GM23338 (cell line): Measurements from ENCODE around the gene PCNX1. TPM values are rescaled to one million over a fixed set of nuclear protein-coding genes. Genes with fewer than 3 reads are reported as not detected.

Source experiments
- ATAC-seq: fragments of 200-7000 bp; cut with Tn5 transposase; 3 replicates; pipeline ENCODE4 v1.9.1; 2020
- DNase-seq: peaks from one replicate; pipeline ENCODE4 v3.0.0-alpha.2; 2015; ENCODE audit warnings: low spot score
- H2AFZ ChIP-seq: fragments of 200-600 bp; sonication (generic); 2 replicates; pipeline ENCODE4 v1.8.0; 2016; ENCODE audit warnings: antibody characterized with exemption, mild to moderate bottlenecking, moderate library complexity
- H3F3A ChIP-seq: fragments of 200-600 bp; sonication (generic); replicated peaks from 2 replicates; pipeline ENCODE4 v1.8.0; 2017; ENCODE audit warnings: antibody characterized with exemption, mixed run types, low read depth
- H3K27ac ChIP-seq: fragments of 200-600 bp; sonication (generic); 2 replicates; pipeline ENCODE4 v1.6.1; 2016; ENCODE audit warnings: low read depth
- H3K27me3 ChIP-seq: fragments of 200-600 bp; sonication (generic); 2 replicates; pipeline ENCODE4 v1.8.0; 2016; ENCODE audit warnings: mild to moderate bottlenecking, mixed run types, moderate library complexity; ENCODE audit not compliant: insufficient read depth
- H3K36me3 ChIP-seq: fragments of 200-600 bp; sonication (generic); 2 replicates; pipeline ENCODE4 v1.8.0; 2016; ENCODE audit warnings: mild to moderate bottlenecking; ENCODE audit not compliant: insufficient read depth
- H3K4me1 ChIP-seq: fragments of 200-600 bp; sonication (generic); 2 replicates; pipeline ENCODE4 v1.8.0; 2016; ENCODE audit warnings: mild to moderate bottlenecking, moderate library complexity; ENCODE audit not compliant: insufficient read depth
- H3K4me2 ChIP-seq: fragments of 200-600 bp; sonication (generic); 2 replicates; pipeline ENCODE4 v1.7.1; 2017; ENCODE audit warnings: mixed run types
- H3K4me3 ChIP-seq: fragments of 200-600 bp; sonication (generic); 2 replicates; pipeline ENCODE4 v1.6.1; 2016; ENCODE audit warnings: mixed run types
- H3K79me2 ChIP-seq: fragments of 200-600 bp; sonication (generic); replicated peaks from 2 replicates; pipeline ENCODE4 v1.8.0; 2017; ENCODE audit warnings: mild to moderate bottlenecking; ENCODE audit not compliant: insufficient read depth
- H3K9me2 ChIP-seq: fragments of 200-600 bp; sonication (generic); 2 replicates; pipeline ENCODE4 v1.8.0; 2017; ENCODE audit not compliant: insufficient read depth
- H4K20me1 ChIP-seq: fragments of 200-600 bp; sonication (generic); replicated peaks from 2 replicates; pipeline ENCODE4 v1.8.0; 2017; ENCODE audit warnings: mild to moderate bottlenecking; ENCODE audit not compliant: insufficient read depth
- H3K27ac Mint-ChIP-seq: 2 replicates; pipeline ENCODE4 v1.8.0; 2020; ENCODE audit warnings: inconsistent platforms, mild to moderate bottlenecking, moderate library complexity, mixed read lengths
- H3K27me3 Mint-ChIP-seq: 3 replicates; pipeline ENCODE4 v1.8.0; 2022; ENCODE audit warnings: low read depth, mild to moderate bottlenecking, moderate library complexity, mixed read lengths, inconsistent platforms; ENCODE audit not compliant: insufficient read depth, poor library complexity
- H3K36me3 Mint-ChIP-seq: 3 replicates; pipeline ENCODE4 v1.8.0; 2021; ENCODE audit warnings: low read depth, mild to moderate bottlenecking, inconsistent platforms, moderate library complexity, mixed read lengths
- H3K4me1 Mint-ChIP-seq: 3 replicates; pipeline ENCODE4 v1.8.0; 2020; ENCODE audit warnings: mild to moderate bottlenecking, inconsistent platforms, mixed read lengths
- H3K4me3 Mint-ChIP-seq: 3 replicates; pipeline ENCODE4 v1.8.0; 2021; ENCODE audit warnings: moderate library complexity, mild to moderate bottlenecking, inconsistent platforms, mixed read lengths
- H3K9me3 Mint-ChIP-seq: 3 replicates; pipeline ENCODE4 v1.8.0; 2020; ENCODE audit warnings: moderate library complexity, mild to moderate bottlenecking, inconsistent platforms, mixed read lengths
- CREB1 ChIP-seq: fragments of 250-450 bp; sonication (Bioruptor Pico); IDR thresholded peaks from 2 replicates; pipeline ENCODE4 v1.5.0; 2020; ENCODE audit warnings: low read depth, mild to moderate bottlenecking, moderate library complexity
- EZH2phosphoT487 ChIP-seq: fragments of 200-600 bp; sonication (generic); IDR thresholded peaks from one replicate; pipeline ENCODE4 v1.8.1; 2018; ENCODE audit warnings: antibody characterized with exemption; ENCODE audit not compliant: unreplicated experiment
- STAT1 ChIP-seq: IDR thresholded peaks from one replicate; pipeline ENCODE4 v1.6.1; 2016; ENCODE audit warnings: antibody characterized with exemption; ENCODE audit not compliant: unreplicated experiment
- ZNF331 ChIP-seq: fragments of 250-450 bp; sonication (Bioruptor Pico); IDR thresholded peaks from 2 replicates; pipeline ENCODE4 v1.5.0; 2020; ENCODE audit warnings: low read depth, mild to moderate bottlenecking, moderate library complexity
- polyA plus RNA-seq: library from polyadenylated mRNA; unstranded; fragments of >200 nt; fragmentation: Nextera tagmentation; extraction: Ambion mirVana; gene quantifications from 2 replicates; pipeline ENCODE4 v1.2.1, GENCODE V29; 2016
- total RNA-seq: library from RNA; depleted of rRNA; stranded (reverse); fragments of >200 nt; shearing (Covaris generic); gene quantifications from 2 replicates; pipeline ENCODE4 v1.2.3, GENCODE V29; 2014
- TF ChIP-seq, protein P1 (sequence below), 2 experiments: fragments of 200-600 bp in 1 of 2; sonication (generic) in 1 of 2; conservative IDR thresholded peaks; 2 replicates each; pipeline versions ENCODE4 v1.5.1 to v1.6.1; 2016 to 2017; ENCODE audit warnings: antibody characterized with exemption in 2 of 2, low read depth in 2 of 2, mild to moderate bottlenecking in 2 of 2, moderate library complexity in 1 of 2
- TF ChIP-seq, protein P2 (sequence below): fragments of 250-450 bp; sonication (Bioruptor Pico); IDR thresholded peaks from 2 replicates; pipeline ENCODE4 v1.5.0; 2020; ENCODE audit warnings: mild to moderate bottlenecking, moderate library complexity
- TF ChIP-seq, protein P3 (sequence below): IDR thresholded peaks from 2 replicates; pipeline ENCODE4 v1.6.1; 2016; ENCODE audit warnings: antibody characterized with exemption

The PCNX1 gene
- total and polyA plus RNA-seq, 2 experiments from 2014 or later: 19.4 to 53.1 TPM

DNA sequence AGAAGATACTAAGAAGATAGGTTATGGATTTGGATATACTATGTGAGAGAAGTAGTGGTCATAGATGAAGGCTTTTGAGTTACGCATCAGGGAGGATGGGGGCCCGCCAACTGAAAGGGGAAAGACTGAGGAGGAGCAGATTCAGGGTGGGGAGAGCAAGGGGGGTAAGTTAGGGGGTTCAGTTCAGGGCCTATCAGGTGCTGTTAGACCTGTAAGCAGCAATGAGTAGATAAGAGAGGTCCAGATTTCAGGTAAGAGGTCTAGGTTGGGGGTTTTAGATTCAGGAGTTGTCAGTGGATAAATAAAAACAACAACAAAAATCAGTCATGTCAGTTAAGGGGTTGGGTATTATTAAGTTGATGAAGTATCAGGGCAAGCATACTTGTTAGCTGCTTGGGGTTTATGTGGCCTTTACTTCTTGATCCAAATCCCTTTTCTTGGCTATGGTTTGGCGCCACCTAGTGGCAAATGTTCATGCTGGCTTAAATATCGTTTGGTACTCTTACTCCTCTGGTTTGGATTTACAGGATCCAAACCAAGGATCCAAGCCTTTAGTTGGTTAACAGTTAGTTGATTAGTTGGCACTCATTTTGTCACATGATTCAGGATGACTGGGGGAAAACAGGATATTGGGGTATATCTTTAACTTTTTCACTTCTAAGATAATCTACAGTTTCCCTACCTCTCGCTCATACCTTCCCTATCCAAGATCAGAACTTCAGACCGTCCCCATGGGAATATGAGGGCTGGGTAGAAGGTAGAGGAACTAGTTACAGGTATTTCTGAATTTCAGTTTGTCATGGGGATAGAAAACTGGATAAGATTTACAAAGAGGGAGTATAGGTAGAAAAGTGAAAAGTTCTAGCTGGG is 65.1 kb downstream of the PCNX1 start:
- Mint-ChIP-seq H3K27me3 (peaks cover 4% of the 10 kb centered on the region), H3K4me3 (no peak overlapping the region), H3K4me1 (peaks cover 6% of the 10 kb centered on the region; the same call in 2 of the 3 replicates), H3K36me3 (peaks cover 13% of the 10 kb centered on the region), H3K9me3 (no peaks in the 10 kb centered on the region), H3K27ac (no peak overlapping the region)
- DNase-seq (peak; percentile 95), ATAC-seq (peak; percentile 95)
- Histone ChIP-seq H3K9me2 (no peaks in the 10 kb centered on the region), H3K4me1 (no peaks in the 10 kb centered on the region), H3F3A (no peaks in the 10 kb centered on the region), H3K4me2 (no peak overlapping the region), H2AFZ (no peak overlapping the region), H3K79me2 (peaks cover 4% of the 10 kb centered on the region; the same call in 1 of the 2 replicates), H3K36me3 (peaks cover 13% of the 10 kb centered on the region; the same call in 1 of the 2 replicates), H4K20me1 (no peaks in the 10 kb centered on the region; the same call in 1 of the 2 replicates), H3K27me3 (no peaks in the 10 kb centered on the region), H3K27ac (no peak overlapping the region), H3K4me3 (no peak overlapping the region)
- TF ChIP-seq ZNF331 (CRISPR knock-in tag): no peak
- TF ChIP-seq, protein P1, sequence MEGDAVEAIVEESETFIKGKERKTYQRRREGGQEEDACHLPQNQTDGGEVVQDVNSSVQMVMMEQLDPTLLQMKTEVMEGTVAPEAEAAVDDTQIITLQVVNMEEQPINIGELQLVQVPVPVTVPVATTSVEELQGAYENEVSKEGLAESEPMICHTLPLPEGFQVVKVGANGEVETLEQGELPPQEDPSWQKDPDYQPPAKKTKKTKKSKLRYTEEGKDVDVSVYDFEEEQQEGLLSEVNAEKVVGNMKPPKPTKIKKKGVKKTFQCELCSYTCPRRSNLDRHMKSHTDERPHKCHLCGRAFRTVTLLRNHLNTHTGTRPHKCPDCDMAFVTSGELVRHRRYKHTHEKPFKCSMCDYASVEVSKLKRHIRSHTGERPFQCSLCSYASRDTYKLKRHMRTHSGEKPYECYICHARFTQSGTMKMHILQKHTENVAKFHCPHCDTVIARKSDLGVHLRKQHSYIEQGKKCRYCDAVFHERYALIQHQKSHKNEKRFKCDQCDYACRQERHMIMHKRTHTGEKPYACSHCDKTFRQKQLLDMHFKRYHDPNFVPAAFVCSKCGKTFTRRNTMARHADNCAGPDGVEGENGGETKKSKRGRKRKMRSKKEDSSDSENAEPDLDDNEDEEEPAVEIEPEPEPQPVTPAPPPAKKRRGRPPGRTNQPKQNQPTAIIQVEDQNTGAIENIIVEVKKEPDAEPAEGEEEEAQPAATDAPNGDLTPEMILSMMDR (conservative IDR thresholded peaks at IDR 0.05; ENCODE audit: low read depth in 2 of 2): peak; percentile 93 to 95

DNA sequence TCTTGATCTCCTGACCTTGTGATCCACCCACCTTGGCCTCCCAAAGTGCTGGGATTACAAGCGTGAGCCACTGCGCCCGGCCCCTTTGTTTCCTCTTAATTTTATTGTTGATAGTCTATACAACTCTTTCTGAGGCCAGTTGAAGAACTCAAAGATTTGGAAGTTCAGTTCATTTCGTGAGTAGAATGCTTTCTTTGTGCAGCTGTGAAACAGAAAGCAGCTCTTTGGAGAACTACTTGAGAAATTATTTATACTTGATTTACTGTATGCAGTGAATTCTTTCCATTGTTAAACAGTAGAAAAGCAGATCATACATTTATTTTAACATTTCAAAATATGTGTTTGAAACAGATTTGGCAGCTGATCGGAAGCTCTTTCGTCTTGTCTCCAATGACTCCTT is 69.3 kb downstream of the PCNX1 start:
- Histone ChIP-seq H3K4me2 (no peak overlapping the region), H3K36me3 (peaks cover 14% of the 10 kb centered on the region; the same call in 1 of the 2 replicates), H3K27me3 (no peaks in the 10 kb centered on the region), H4K20me1 (peaks cover 3% of the 10 kb centered on the region; the same call in 1 of the 2 replicates), H2AFZ (no peak overlapping the region), H3F3A (no peaks in the 10 kb centered on the region), H3K79me2 (peaks cover 35% of the 10 kb centered on the region), H3K4me1 (no peaks in the 10 kb centered on the region), H3K9me2 (no peaks in the 10 kb centered on the region), H3K27ac (no peak overlapping the region), H3K4me3 (no peak overlapping the region)
- Mint-ChIP-seq H3K27ac (no peak overlapping the region), H3K4me3 (no peak overlapping the region), H3K36me3 (peaks cover 22% of the 10 kb centered on the region), H3K9me3 (no peaks in the 10 kb centered on the region), H3K4me1 (peaks cover 9% of the 10 kb centered on the region; the same call in 2 of the 3 replicates), H3K27me3 (peaks cover 2% of the 10 kb centered on the region)
- DNase-seq: no peak
- no peak for ATAC-seq
- TF ChIP-seq, protein P2, sequence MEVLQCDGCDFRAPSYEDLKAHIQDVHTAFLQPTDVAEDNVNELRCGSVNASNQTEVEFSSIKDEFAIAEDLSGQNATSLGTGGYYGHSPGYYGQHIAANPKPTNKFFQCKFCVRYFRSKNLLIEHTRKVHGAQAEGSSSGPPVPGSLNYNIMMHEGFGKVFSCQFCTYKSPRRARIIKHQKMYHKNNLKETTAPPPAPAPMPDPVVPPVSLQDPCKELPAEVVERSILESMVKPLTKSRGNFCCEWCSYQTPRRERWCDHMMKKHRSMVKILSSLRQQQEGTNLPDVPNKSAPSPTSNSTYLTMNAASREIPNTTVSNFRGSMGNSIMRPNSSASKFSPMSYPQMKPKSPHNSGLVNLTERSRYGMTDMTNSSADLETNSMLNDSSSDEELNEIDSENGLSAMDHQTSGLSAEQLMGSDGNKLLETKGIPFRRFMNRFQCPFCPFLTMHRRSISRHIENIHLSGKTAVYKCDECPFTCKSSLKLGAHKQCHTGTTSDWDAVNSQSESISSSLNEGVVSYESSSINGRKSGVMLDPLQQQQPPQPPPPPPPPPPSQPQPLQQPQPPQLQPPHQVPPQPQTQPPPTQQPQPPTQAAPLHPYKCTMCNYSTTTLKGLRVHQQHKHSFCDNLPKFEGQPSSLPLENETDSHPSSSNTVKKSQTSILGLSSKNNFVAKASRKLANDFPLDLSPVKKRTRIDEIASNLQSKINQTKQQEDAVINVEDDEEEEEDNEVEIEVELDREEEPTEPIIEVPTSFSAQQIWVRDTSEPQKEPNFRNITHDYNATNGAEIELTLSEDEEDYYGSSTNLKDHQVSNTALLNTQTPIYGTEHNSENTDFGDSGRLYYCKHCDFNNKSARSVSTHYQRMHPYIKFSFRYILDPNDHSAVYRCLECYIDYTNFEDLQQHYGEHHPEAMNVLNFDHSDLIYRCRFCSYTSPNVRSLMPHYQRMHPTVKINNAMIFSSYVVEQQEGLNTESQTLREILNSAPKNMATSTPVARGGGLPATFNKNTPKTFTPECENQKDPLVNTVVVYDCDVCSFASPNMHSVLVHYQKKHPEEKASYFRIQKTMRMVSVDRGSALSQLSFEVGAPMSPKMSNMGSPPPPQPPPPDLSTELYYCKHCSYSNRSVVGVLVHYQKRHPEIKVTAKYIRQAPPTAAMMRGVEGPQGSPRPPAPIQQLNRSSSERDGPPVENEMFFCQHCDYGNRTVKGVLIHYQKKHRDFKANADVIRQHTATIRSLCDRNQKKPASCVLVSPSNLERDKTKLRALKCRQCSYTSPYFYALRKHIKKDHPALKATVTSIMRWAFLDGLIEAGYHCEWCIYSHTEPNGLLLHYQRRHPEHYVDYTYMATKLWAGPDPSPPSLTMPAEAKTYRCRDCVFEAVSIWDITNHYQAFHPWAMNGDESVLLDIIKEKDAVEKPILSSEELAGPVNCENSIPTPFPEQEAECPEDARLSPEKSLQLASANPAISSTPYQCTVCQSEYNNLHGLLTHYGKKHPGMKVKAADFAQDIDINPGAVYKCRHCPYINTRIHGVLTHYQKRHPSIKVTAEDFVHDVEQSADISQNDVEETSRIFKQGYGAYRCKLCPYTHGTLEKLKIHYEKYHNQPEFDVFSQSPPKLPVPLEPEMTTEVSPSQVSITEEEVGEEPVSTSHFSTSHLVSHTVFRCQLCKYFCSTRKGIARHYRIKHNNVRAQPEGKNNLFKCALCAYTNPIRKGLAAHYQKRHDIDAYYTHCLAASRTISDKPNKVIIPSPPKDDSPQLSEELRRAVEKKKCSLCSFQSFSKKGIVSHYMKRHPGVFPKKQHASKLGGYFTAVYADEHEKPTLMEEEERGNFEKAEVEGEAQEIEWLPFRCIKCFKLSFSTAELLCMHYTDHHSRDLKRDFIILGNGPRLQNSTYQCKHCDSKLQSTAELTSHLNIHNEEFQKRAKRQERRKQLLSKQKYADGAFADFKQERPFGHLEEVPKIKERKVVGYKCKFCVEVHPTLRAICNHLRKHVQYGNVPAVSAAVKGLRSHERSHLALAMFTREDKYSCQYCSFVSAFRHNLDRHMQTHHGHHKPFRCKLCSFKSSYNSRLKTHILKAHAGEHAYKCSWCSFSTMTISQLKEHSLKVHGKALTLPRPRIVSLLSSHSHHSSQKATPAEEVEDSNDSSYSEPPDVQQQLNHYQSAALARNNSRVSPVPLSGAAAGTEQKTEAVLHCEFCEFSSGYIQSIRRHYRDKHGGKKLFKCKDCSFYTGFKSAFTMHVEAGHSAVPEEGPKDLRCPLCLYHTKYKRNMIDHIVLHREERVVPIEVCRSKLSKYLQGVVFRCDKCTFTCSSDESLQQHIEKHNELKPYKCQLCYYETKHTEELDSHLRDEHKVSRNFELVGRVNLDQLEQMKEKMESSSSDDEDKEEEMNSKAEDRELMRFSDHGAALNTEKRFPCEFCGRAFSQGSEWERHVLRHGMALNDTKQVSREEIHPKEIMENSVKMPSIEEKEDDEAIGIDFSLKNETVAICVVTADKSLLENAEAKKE: no peak
- TF ChIP-seq, protein P3, sequence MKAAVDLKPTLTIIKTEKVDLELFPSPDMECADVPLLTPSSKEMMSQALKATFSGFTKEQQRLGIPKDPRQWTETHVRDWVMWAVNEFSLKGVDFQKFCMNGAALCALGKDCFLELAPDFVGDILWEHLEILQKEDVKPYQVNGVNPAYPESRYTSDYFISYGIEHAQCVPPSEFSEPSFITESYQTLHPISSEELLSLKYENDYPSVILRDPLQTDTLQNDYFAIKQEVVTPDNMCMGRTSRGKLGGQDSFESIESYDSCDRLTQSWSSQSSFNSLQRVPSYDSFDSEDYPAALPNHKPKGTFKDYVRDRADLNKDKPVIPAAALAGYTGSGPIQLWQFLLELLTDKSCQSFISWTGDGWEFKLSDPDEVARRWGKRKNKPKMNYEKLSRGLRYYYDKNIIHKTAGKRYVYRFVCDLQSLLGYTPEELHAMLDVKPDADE: no peak
- TF ChIP-seq, protein P1 (conservative IDR thresholded peaks at IDR 0.05; ENCODE audit: low read depth in 2 of 2): no peak
- TF ChIP-seq CREB1 (no peak), EZH2phosphoT487 (no peak), STAT1 (no peak)
